A204.1 (cell line): ENCODE measurements around the gene NEMP1.

ENCODE experiments used
- FAIRE-seq: peaks from 2 replicates; lab custom pipeline; 2012; peaks lifted over from hg19 to GRCh38; lab: Jason Lieb, UNC

The NEMP1 gene

GRCh38 chr12:57107456-57108155, 29.0 kb upstream of the NEMP1 start:
- FAIRE-seq: no peak

GRCh38 chr12:57106021-57106708, 27.6 kb upstream of the NEMP1 start:
- FAIRE-seq: no peak

- no peak for FAIRE-seq
Observed at GRCh38 chr12:57105011-57105753, 26.6 kb upstream of the NEMP1 start.

- FAIRE-seq: no peak
Observed at GRCh38 chr12:57104292-57104910, 25.8 kb upstream of the NEMP1 start.

GRCh38 chr12:57103856-57104255, 25.3 kb upstream of the NEMP1 start:
- FAIRE-seq: no peak

GRCh38 chr12:57101892-57102695, 23.5 kb upstream of the NEMP1 start:
- no peak for FAIRE-seq

- FAIRE-seq: no peak
Observed at GRCh38 chr12:57099766-57100165, 21.2 kb upstream of the NEMP1 start.

GRCh38 chr12:57099047-57099714, 20.6 kb upstream of the NEMP1 start:
- no peak for FAIRE-seq

GRCh38 chr12:57098546-57098945, 20.0 kb upstream of the NEMP1 start:
- FAIRE-seq: no peak

- no peak for FAIRE-seq
Observed at GRCh38 chr12:57097554-57097835, 18.9 kb upstream of the NEMP1 start.

GRCh38 chr12:57096748-57097553, 18.4 kb upstream of the NEMP1 start:
- FAIRE-seq: no peak

GRCh38 chr12:57096099-57096572, 17.5 kb upstream of the NEMP1 start:
- FAIRE-seq: no peak

GRCh38 chr12:57095440-57095839, 16.8 kb upstream of the NEMP1 start:
- FAIRE-seq: no peak

GRCh38 chr12:57094208-57095160, 15.9 kb upstream of the NEMP1 start:
- no peak for FAIRE-seq

GRCh38 chr12:57093415-57094207, 15.0 kb upstream of the NEMP1 start:
- no peak for FAIRE-seq

- no peak for FAIRE-seq
Observed at GRCh38 chr12:57092876-57093414, 14.4 kb upstream of the NEMP1 start.

GRCh38 chr12:57092529-57092862, 13.9 kb upstream of the NEMP1 start:
- no peak for FAIRE-seq
